IMR-90 (cell line): ENCODE data around the gene NARF. TPM values are rescaled to one million over a fixed set of nuclear protein-coding genes. Genes with fewer than 3 reads are reported as not detected.
"Not testable (repeated sequence)": the region's sequence is repeated elsewhere in the genome, so short reads cannot be mapped to it uniquely, and the experiment has no call there.

Experiments used
- ATAC-seq: fragments of 200-7000 bp; cut with Tn5 transposase; 2 replicates; pipeline ENCODE4 v1.9.1; 2020; ENCODE audit warnings: low read depth, mild to moderate bottlenecking, moderate library complexity
- BruUV-seq: library from RNA; stranded (reverse); fragments of 400-500 nt; replicated peaks from 2 replicates; lab custom pipeline; 2021; lab: Mats Ljungman, UMichigan
- CTCF ChIA-PET: fragments of 300-600 bp; formaldehyde crosslinking; extraction: SDS; loops from one replicate; lab custom pipeline; 2021; ENCODE audit warnings: antibody characterized with exemption; lab: Yijun Ruan, JAX
- POLR2A ChIA-PET: fragments of 300-600 bp; sonication (Branson Sonifier 250); formaldehyde crosslinking; loops from one replicate; lab custom pipeline; 2022; ENCODE audit warnings: antibody characterized with exemption; ENCODE audit not compliant: unreplicated experiment; lab: Charles Lee
- DNase-seq: peaks from one replicate; pipeline ENCODE4 v3.0.0; 2013
- H2AFZ ChIP-seq: replicated peaks from 2 replicates; pipeline ENCODE3; 2013; ENCODE audit warnings: low read length, mild to moderate bottlenecking; ENCODE audit not compliant: poor library complexity
- H2AK5ac ChIP-seq: 2 replicates; pipeline ENCODE4 v1.6.1; 2013; ENCODE audit warnings: low read depth, low read length, inconsistent platforms
- H2AK9ac ChIP-seq: replicated peaks from 2 replicates; pipeline ENCODE3; 2013; ENCODE audit warnings: mild to moderate bottlenecking, low read depth, low read length, moderate library complexity; ENCODE audit not compliant: poor library complexity
- H2BK120ac ChIP-seq: 2 replicates; pipeline ENCODE4 v1.6.1; 2013; ENCODE audit warnings: low read depth, low read length, inconsistent platforms
- H2BK15ac ChIP-seq: 3 replicates; pipeline ENCODE4 v1.6.1; 2013; ENCODE audit warnings: low read depth, low read length, inconsistent platforms
- H2BK20ac ChIP-seq: 2 replicates; pipeline ENCODE4 v1.6.1; 2013; ENCODE audit warnings: low read depth, mild to moderate bottlenecking, inconsistent platforms, low read length, moderate library complexity
- H2BK5ac ChIP-seq: 2 replicates; pipeline ENCODE4 v1.6.1; 2013; ENCODE audit warnings: mild to moderate bottlenecking, low read depth, low read length, inconsistent platforms; ENCODE audit not compliant: poor library complexity, severe bottlenecking
- H3K14ac ChIP-seq: replicated peaks from 2 replicates; pipeline ENCODE4 v1.6.1; 2013; ENCODE audit warnings: low read depth, low read length, inconsistent platforms
- H3K18ac ChIP-seq: 2 replicates; pipeline ENCODE4 v1.6.1; 2013; ENCODE audit warnings: low read depth, low read length, control low read depth
- H3K23ac ChIP-seq: 2 replicates; pipeline ENCODE4 v1.6.1; 2013; ENCODE audit warnings: low read depth, low read length, inconsistent platforms
- H3K27ac ChIP-seq: 2 replicates; pipeline ENCODE4 v1.5.1; 2013; ENCODE audit warnings: mild to moderate bottlenecking, control low read depth, low read length; ENCODE audit not compliant: insufficient read depth
- H3K27me3 ChIP-seq: 2 replicates; pipeline ENCODE4 v1.6.1; 2013; ENCODE audit warnings: low read length; ENCODE audit not compliant: control insufficient read depth, insufficient read depth
- H3K36me3 ChIP-seq: 2 replicates; pipeline ENCODE4 v1.6.1; 2013; ENCODE audit warnings: low read length, mixed read lengths; ENCODE audit not compliant: control insufficient read depth, insufficient read depth
- H3K4ac ChIP-seq: 2 replicates; pipeline ENCODE4 v1.6.1; 2013; ENCODE audit warnings: low read depth, low read length, inconsistent platforms
- H3K4me1 ChIP-seq: 2 replicates; pipeline ENCODE4 v1.6.1; 2013; ENCODE audit warnings: low read length, mixed read lengths; ENCODE audit not compliant: control insufficient read depth, insufficient read depth
- H3K4me2 ChIP-seq: 2 replicates; pipeline ENCODE4 v1.6.1; 2013; ENCODE audit warnings: low read depth, mild to moderate bottlenecking, control low read depth, low read length, moderate library complexity
- H3K4me3 ChIP-seq: 2 replicates; pipeline ENCODE4 v1.5.1; 2013; ENCODE audit warnings: low read depth, mild to moderate bottlenecking, control low read depth, low read length, moderate library complexity; ENCODE audit not compliant: insufficient read depth
- H3K56ac ChIP-seq: 2 replicates; pipeline ENCODE4 v1.6.1; 2013; ENCODE audit warnings: low read length, inconsistent platforms; ENCODE audit not compliant: insufficient read depth; ENCODE audit errors: extremely low read depth
- H3K79me1 ChIP-seq, 2 experiments: 2 replicates each; pipeline ENCODE4 v1.6.1; 2013; ENCODE audit warnings: low read length in 2 of 2, inconsistent platforms in 1 of 2, low read depth in 1 of 2
- H3K9ac ChIP-seq: 2 replicates; pipeline ENCODE4 v1.6.1; 2013; ENCODE audit warnings: low read depth, low read length, control low read depth
- H3K9me1 ChIP-seq: 2 replicates; pipeline ENCODE4 v1.6.1; 2013; ENCODE audit warnings: low read length, inconsistent platforms; ENCODE audit not compliant: insufficient read depth
- H3K9me3 ChIP-seq: 2 replicates; pipeline ENCODE4 v1.6.1; 2013; ENCODE audit warnings: low read length; ENCODE audit not compliant: control insufficient read depth, insufficient read depth
- H4K20me1 ChIP-seq: 2 replicates; pipeline ENCODE4 v1.6.1; 2013; ENCODE audit warnings: low read length, inconsistent platforms; ENCODE audit not compliant: insufficient read depth
- H4K5ac ChIP-seq: 2 replicates; pipeline ENCODE4 v1.6.1; 2013; ENCODE audit warnings: mild to moderate bottlenecking, low read depth, low read length, control low read depth
- H4K8ac ChIP-seq, 2 experiments: 2 replicates each; pipeline ENCODE4 v1.6.1; 2013; ENCODE audit warnings: low read depth in 2 of 2, low read length in 2 of 2, control low read depth in 1 of 2, inconsistent platforms in 1 of 2
- H4K91ac ChIP-seq: 2 replicates; pipeline ENCODE4 v1.6.1; 2013; ENCODE audit warnings: low read depth, low read length, inconsistent platforms; ENCODE audit not compliant: insufficient read depth
- WGBS, 2 experiments: methylation state at CpG; one replicate each; pipeline versions ENCODE4 v1.1.5 to v1.1.7; 2013; ENCODE audit warnings: missing lambda C conversion rate in 2 of 2; ENCODE audit not compliant: insufficient read length in 1 of 2; ENCODE audit errors: extremely low coverage in 2 of 2; 5-methylcytosine and 5-hydroxymethylcytosine counted together
- dilution Hi-C: fragments of 300-500 bp; cut with HindIII; formaldehyde crosslinking; loops from one replicate; pipeline ENCODE4 v1.14.3; 2018; ENCODE audit warnings: low sequenced_read_pairs; ENCODE audit not compliant: unreplicated experiment
- in situ Hi-C: fragments of 300-500 bp; cut with MboI; formaldehyde crosslinking; loops from 3 replicates; pipeline ENCODE4 v1.14.3; 2019; ENCODE audit warnings: low sequenced_read_pairs, inconsistent platforms, mixed read lengths
- intact Hi-C: fragments of 100-400 bp; cut with micrococcal nuclease; formaldehyde crosslinking; loops from 2 replicates; pipeline ENCODE4 v1.10.0; 2022
- polyA plus RNA-seq, 3 experiments: library from polyadenylated mRNA; depleted of rRNA; stranded (reverse); fragments of >200 nt; gene quantifications; 2 replicates each; pipeline ENCODE4 v1.2.3, GENCODE V29; 2012; ENCODE audit warnings: low replicate concordance in 1 of 3
- total RNA-seq: library from RNA; depleted of rRNA; stranded (reverse); fragments of >200 nt; gene quantifications from 2 replicates; pipeline ENCODE4 v1.2.3, GENCODE V29; 2012

Gene NARF
- total and polyA plus RNA-seq, 2 of the 4 experiments (the other 2 are of a cell fraction) = 83.7 to 94.8 TPM

GRCh38 chr17:82513864-82514263, 55.3 kb downstream of the NARF start:
- CTCF ChIA-PET, H2AK5ac ChIP-seq, H3K4me1 ChIP-seq, H3K4me3 ChIP-seq, H2BK20ac ChIP-seq, H3K23ac ChIP-seq, H3K9me3 ChIP-seq, H2AFZ ChIP-seq, H3K79me1 ChIP-seq, H3K9ac ChIP-seq, intact Hi-C loops, ATAC-seq, H3K56ac ChIP-seq, H3K36me3 ChIP-seq, H3K27me3 ChIP-seq, dilution Hi-C loops, in situ Hi-C loops, H4K5ac ChIP-seq, H2AK9ac ChIP-seq, H2BK120ac ChIP-seq, H4K8ac ChIP-seq, H3K18ac ChIP-seq, BruUV-seq, H3K4me2 ChIP-seq, H3K9me1 ChIP-seq, H3K14ac ChIP-seq, DNase-seq, H3K27ac ChIP-seq, H4K20me1 ChIP-seq, H3K4ac ChIP-seq, POLR2A ChIA-PET, H4K91ac ChIP-seq, H2BK5ac ChIP-seq, H2BK15ac ChIP-seq: not testable (repeated sequence)
- 81% methylated on average over 4 of the region's 10 CpGs; no CpG with 5 or more reads in 1 of the 2 experiments for WGBS, 2 experiments
